ENCODE data around the gene PLXNA3.
"Not testable (repeated sequence)": the region's sequence is repeated elsewhere in the genome, so short reads cannot be mapped to it uniquely, and the experiment has no call there.

PLXNA3 gene

GRCh38 chrX:154478728-154479622, 20.9 kb downstream of the PLXNA3 start, which contains the start of gene LAGE3:
Gene LAGE3 (minus strand): TSS chrX:154479281. CDS start chrX:154478915, 366 bp downstream.
- no peak for DNase-seq (ENCODE audit: low read depth)

- DNase-seq (ENCODE audit: low read depth), result no peak
These were observed 23.1 kb downstream of the PLXNA3 start for GRCh38 chrX:154481195-154481594.

GRCh38 chrX:154481911-154482601, 24.0 kb downstream of the PLXNA3 start:
- no peak for DNase-seq (ENCODE audit: low read depth)

GRCh38 chrX:154482786-154483185, 24.7 kb downstream of the PLXNA3 start:
- DNase-seq (ENCODE audit: low read depth), result no peak

GRCh38 chrX:154483325-154483724, 25.2 kb downstream of the PLXNA3 start:
- DNase-seq (ENCODE audit: low read depth), result no peak

GRCh38 chrX:154484255-154485149, 26.4 kb downstream of the PLXNA3 start:
- DNase-seq (ENCODE audit: low read depth), result no peak

- DNase-seq (ENCODE audit: low read depth), result no peak
These were observed 27.3 kb downstream of the PLXNA3 start for GRCh38 chrX:154485150-154486051.

GRCh38 chrX:154486052-154486395, 27.9 kb downstream of the PLXNA3 start:
- DNase-seq (ENCODE audit: low read depth), result no peak

- no peak for DNase-seq (ENCODE audit: low read depth)
These were observed 28.5 kb downstream of the PLXNA3 start, which contains the start of gene UBL4A for GRCh38 chrX:154486396-154487207. Gene UBL4A (minus strand): TSS chrX:154486615. CDS start chrX:154486584, 31 bp downstream.

- no peak for DNase-seq (ENCODE audit: low read depth)
These were observed 29.6 kb downstream of the PLXNA3 start for GRCh38 chrX:154487518-154488290.

- DNase-seq (ENCODE audit: low read depth), result no peak
These were observed 30.4 kb downstream of the PLXNA3 start for GRCh38 chrX:154488336-154489075.

GRCh38 chrX:154489182-154489581, 31.1 kb downstream of the PLXNA3 start:
- no peak for DNase-seq (ENCODE audit: low read depth)

- DNase-seq (ENCODE audit: low read depth), result no peak
These were observed 31.9 kb downstream of the PLXNA3 start for GRCh38 chrX:154490021-154490413.

- peak; percentile 53 for DNase-seq (ENCODE audit: low read depth)
These were observed 32.5 kb downstream of the PLXNA3 start, which contains the start of gene SLC10A3 for GRCh38 chrX:154490414-154491083. Gene SLC10A3 (minus strand): TSS chrX:154490629. CDS start chrX:154488940, 1,689 bp downstream.

- DNase-seq (ENCODE audit: low read depth), result no peak
These were observed 36.6 kb downstream of the PLXNA3 start for GRCh38 chrX:154494715-154495114.

GRCh38 chrX:154495472-154495922, 37.4 kb downstream of the PLXNA3 start:
- no peak for DNase-seq (ENCODE audit: low read depth)

- not testable (repeated sequence) for DNase-seq (ENCODE audit: low read depth)
These were observed 38.6 kb downstream of the PLXNA3 start for GRCh38 chrX:154496591-154497137.

Measured in GM04503 (cell line).